Endodermal cell (in vitro differentiated cells): ENCODE measurements around the gene KCNIP4. TPM values are rescaled to one million over a fixed set of nuclear protein-coding genes. Genes with fewer than 3 reads are reported as not detected.

Source experiments
- DNase-seq: peaks from one replicate; pipeline ENCODE4 v3.0.0-alpha.2; 2017
- H3K27ac ChIP-seq: 2 replicates; pipeline ENCODE4 v1.5.1; 2013; ENCODE audit warnings: mild to moderate bottlenecking, low read depth, low read length, moderate library complexity
- H3K27me3 ChIP-seq: 2 replicates; pipeline ENCODE4 v1.6.1; 2013; ENCODE audit warnings: mild to moderate bottlenecking, low read length, moderate library complexity; ENCODE audit not compliant: insufficient read depth, control insufficient read depth, poor library complexity, severe bottlenecking
- H3K36me3 ChIP-seq: 2 replicates; pipeline ENCODE4 v1.7.0; 2013; ENCODE audit warnings: mild to moderate bottlenecking, low read length, moderate library complexity; ENCODE audit not compliant: control insufficient read depth, insufficient read depth
- H3K4me1 ChIP-seq: one replicate; pipeline ENCODE4 v1.7.0; 2013; ENCODE audit warnings: low read length; ENCODE audit not compliant: control insufficient read depth, insufficient read depth
- H3K4me3 ChIP-seq: 2 replicates; pipeline ENCODE4 v1.5.1; 2013; ENCODE audit warnings: mild to moderate bottlenecking, low read length, moderate library complexity
- H3K9ac ChIP-seq: 2 replicates; pipeline ENCODE4 v1.6.1; 2013; ENCODE audit warnings: mild to moderate bottlenecking, low read length, moderate library complexity; ENCODE audit not compliant: poor library complexity, severe bottlenecking; ENCODE audit errors: extremely low read depth
- H3K9me3 ChIP-seq: 2 replicates; pipeline ENCODE4 v1.6.1; 2013; ENCODE audit warnings: mild to moderate bottlenecking, low read length, moderate library complexity; ENCODE audit not compliant: control insufficient read depth
- H3K27ac Mint-ChIP-seq: 2 replicates; pipeline ENCODE4 v1.8.0; 2020; ENCODE audit warnings: mixed read lengths
- H3K27me3 Mint-ChIP-seq: 2 replicates; pipeline ENCODE4 v1.8.0; 2021; ENCODE audit warnings: mild to moderate bottlenecking, mixed read lengths; ENCODE audit not compliant: insufficient read depth
- H3K36me3 Mint-ChIP-seq: 2 replicates; pipeline ENCODE4 v1.8.0; 2020; ENCODE audit warnings: low read depth, mixed read lengths
- H3K4me1 Mint-ChIP-seq: 2 replicates; pipeline ENCODE4 v1.8.0; 2020; ENCODE audit warnings: mixed read lengths
- H3K4me3 Mint-ChIP-seq: 2 replicates; pipeline ENCODE4 v1.8.0; 2020; ENCODE audit warnings: mild to moderate bottlenecking, moderate library complexity, mixed read lengths
- H3K9me3 Mint-ChIP-seq: 2 replicates; pipeline ENCODE4 v1.8.0; 2020; ENCODE audit warnings: mild to moderate bottlenecking, mixed read lengths
- WGBS, 2 experiments: methylation state at CpG; one replicate each; pipeline versions ENCODE4 v1.1.5 to v1.1.7; 2013; ENCODE audit warnings: missing lambda C conversion rate in 2 of 2, mixed read lengths in 1 of 2; ENCODE audit not compliant: insufficient coverage in 1 of 2, insufficient read length in 1 of 2; 5-methylcytosine and 5-hydroxymethylcytosine counted together
- total RNA-seq, 2 donors: library from RNA; stranded (reverse); fragmentation: NEBNext Ultra II Directional in 1 of 2; extraction: Animal tissue kit (Norgen Biotek cat#: 25700) in 1 of 2; gene quantifications; 2 replicates in 1 of 2; 3 replicates in 1 of 2; pipeline ENCODE4 v1.2.1, GENCODE V29; 2021
- TF ChIP-seq, protein P1 (sequence below): fragments of 200-600 bp; sonication (generic); conservative IDR thresholded peaks from 2 replicates; pipeline ENCODE4 v1.5.0; 2021; ENCODE audit warnings: antibody characterized with exemption, mild to moderate bottlenecking

The KCNIP4 gene
- total RNA-seq, 2 donors from 2014 or later: not detected

DNA sequence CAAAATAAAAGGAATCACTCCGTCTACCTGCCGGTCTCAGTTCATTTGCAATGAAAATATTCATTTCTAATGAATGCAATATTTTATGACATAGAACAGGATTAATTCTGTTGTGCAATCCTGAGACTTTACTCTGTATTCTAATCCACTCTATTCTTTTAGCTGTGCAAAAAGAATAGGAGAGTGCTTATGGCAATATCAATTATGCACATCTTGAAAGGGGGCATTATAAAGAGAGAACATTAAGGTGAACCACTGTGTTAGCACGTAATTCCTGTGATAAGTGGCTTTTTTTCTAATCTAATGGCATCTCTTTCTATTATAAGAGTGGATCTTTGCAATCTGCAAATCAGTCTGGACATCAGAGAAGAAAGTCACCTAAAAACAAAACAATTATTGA, 99.5 kb downstream of the KCNIP4 start:
- Histone ChIP-seq H3K4me3 (no peak overlapping the region), H3K27me3 (no peaks in the 10 kb centered on the region), H3K27ac (no peak overlapping the region), H3K36me3 (no peaks in the 10 kb centered on the region), H3K9me3 (no peaks in the 10 kb centered on the region), H3K9ac (no peak overlapping the region), H3K4me1 (no peaks in the 10 kb centered on the region)
- TF ChIP-seq, protein P1, sequence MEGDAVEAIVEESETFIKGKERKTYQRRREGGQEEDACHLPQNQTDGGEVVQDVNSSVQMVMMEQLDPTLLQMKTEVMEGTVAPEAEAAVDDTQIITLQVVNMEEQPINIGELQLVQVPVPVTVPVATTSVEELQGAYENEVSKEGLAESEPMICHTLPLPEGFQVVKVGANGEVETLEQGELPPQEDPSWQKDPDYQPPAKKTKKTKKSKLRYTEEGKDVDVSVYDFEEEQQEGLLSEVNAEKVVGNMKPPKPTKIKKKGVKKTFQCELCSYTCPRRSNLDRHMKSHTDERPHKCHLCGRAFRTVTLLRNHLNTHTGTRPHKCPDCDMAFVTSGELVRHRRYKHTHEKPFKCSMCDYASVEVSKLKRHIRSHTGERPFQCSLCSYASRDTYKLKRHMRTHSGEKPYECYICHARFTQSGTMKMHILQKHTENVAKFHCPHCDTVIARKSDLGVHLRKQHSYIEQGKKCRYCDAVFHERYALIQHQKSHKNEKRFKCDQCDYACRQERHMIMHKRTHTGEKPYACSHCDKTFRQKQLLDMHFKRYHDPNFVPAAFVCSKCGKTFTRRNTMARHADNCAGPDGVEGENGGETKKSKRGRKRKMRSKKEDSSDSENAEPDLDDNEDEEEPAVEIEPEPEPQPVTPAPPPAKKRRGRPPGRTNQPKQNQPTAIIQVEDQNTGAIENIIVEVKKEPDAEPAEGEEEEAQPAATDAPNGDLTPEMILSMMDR: no peak
- 88% methylated on average over 3 of the region's 3 CpGs; no CpG with 5 or more reads in 1 of the 2 experiments for WGBS, 2 experiments
- Mint-ChIP-seq H3K36me3 (no peaks in the 10 kb centered on the region), H3K27me3 (no peaks in the 10 kb centered on the region), H3K4me3 (no peak overlapping the region), H3K4me1 (peaks cover 4% of the 10 kb centered on the region), H3K27ac (no peak overlapping the region), H3K9me3 (no peaks in the 10 kb centered on the region)
- no peak for DNase-seq

DNA sequence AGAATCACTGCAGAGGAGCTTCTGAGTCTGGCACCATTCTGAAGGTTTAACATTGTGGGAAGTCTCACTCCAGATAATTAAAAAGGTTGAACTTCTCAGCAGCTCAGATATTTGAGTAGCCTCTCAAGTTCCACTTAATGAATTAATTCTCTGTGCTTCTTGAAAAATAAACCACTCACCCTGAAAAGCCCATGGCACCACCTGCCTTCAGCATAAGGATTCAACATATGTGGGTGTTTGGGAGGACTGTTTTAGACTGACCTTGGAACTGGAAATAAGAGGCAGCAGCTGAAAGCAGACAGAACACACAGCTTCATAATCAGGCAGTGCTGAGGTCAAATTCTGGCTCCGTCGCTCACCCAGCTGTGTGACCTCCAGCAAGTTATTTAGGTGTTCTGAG, 100.6 kb downstream of the KCNIP4 start:
- Mint-ChIP-seq H3K9me3 (no peaks in the 10 kb centered on the region), H3K27ac (no peak overlapping the region), H3K4me3 (no peak overlapping the region), H3K4me1 (peaks cover 4% of the 10 kb centered on the region), H3K27me3 (no peaks in the 10 kb centered on the region), H3K36me3 (no peaks in the 10 kb centered on the region)
- Histone ChIP-seq H3K4me1 (no peaks in the 10 kb centered on the region), H3K4me3 (no peak overlapping the region), H3K27me3 (no peaks in the 10 kb centered on the region), H3K36me3 (no peaks in the 10 kb centered on the region), H3K9ac (no peak overlapping the region), H3K9me3 (no peaks in the 10 kb centered on the region), H3K27ac (no peak overlapping the region)
- TF ChIP-seq, protein P1: no peak
- no peak for DNase-seq
- 91 to 100% methylated on average over 2 of the region's 2 CpGs for WGBS, 2 experiments

DNA sequence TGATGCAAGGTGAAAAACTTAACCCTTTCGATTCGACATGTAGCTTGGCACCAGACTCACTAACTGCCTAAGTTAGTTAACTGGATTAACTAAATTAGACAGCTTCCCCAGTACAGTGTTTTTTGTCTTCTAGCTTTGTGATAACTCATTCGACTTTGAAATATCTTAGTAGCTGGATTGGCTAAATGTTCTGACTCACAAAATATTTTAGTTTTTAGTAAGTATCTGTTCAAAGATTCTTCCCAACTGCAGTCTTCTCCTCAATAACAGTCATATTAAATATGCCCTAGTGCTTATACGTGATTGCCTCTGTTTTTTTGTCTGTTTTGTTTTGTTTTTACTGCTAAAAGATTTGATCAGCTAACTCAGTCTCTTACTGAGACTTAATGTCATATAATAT, 102.9 kb downstream of the KCNIP4 start:
- Mint-ChIP-seq H3K27ac (no peak overlapping the region), H3K27me3 (no peaks in the 10 kb centered on the region), H3K36me3 (no peaks in the 10 kb centered on the region), H3K4me1 (no peaks in the 10 kb centered on the region), H3K9me3 (no peaks in the 10 kb centered on the region), H3K4me3 (no peak overlapping the region)
- H3K36me3 ChIP-seq: no peaks in the 10 kb centered on the region
- DNase-seq: no peak
- TF ChIP-seq, protein P1: no peak
- H3K4me3 ChIP-seq: no peak overlapping the region
- H3K27ac ChIP-seq: no peak overlapping the region
- 89% methylated on average over 3 of the region's 4 CpGs; no CpG with 5 or more reads in 1 of the 2 experiments for WGBS, 2 experiments
- no peaks in the 10 kb centered on the region for H3K27me3 ChIP-seq
- no peak overlapping the region for H3K9ac ChIP-seq
- no peaks in the 10 kb centered on the region for H3K9me3 ChIP-seq
- no peaks in the 10 kb centered on the region for H3K4me1 ChIP-seq
